Measurements from ENCODE around the gene GJA9. TPM values are rescaled to one million over a fixed set of nuclear protein-coding genes. Genes with fewer than 3 reads are reported as not detected.
"Not testable (repeated sequence)": the region's sequence is repeated elsewhere in the genome, so short reads cannot be mapped to it uniquely, and the experiment has no call there.

Gene GJA9
- polyA plus RNA-seq, 2 of the 4 experiments (the other 2 are of a cell fraction), result not detected

DNA sequence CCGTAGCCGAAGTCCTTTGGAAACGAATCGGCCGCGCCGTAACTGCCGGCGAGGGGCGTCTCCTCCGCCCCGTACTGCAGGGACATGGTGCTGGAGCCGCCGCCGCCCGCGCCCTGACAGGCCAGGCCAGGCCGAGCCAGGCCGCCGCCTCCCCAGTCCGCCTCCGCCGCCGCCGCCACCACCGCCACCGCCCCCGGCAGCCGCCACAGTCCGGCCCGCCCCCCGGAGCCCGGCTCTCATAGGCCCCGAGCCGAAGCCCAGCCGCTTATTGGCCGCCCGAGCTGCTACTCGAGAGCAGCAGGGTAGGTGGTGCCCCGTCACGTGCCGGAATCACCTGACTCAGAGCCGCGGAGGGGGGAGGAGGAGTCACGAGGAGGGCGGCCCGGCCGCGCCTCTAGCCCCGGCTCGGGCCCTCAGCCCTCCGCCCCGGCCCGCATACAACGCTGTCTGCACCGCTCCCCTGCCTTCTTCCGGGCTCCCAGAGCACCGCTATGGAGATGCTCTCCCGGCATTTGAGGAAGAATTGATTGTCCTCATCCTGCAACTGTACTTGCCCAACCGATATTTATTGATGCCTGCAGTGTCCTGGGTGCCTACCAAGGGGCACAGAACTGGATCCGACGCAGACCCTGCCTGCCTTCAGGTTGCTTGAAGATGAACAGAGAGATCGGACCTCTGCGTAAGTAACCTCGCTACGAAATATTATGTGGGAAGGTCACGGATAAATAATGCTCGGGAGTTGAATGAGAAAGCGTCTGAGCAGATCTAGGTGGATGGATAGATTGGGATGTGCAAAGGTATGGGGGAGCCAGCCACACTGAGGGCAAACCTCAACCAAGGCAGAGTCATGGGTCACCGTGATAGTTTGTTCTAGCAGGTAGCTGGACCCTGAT is 21.6 kb downstream of the GJA9 start, which contains the start of gene RRAGC (continued):
- TF ChIP-seq BCL3 (IDR thresholded peaks at IDR 0.05) (0 out of 3 replicates have a peak, but pooled peaks have one; percentile 43), HOXB5 (CRISPR knock-in tag; IDR thresholded peaks at IDR 0.05) (no peak)

- WGBS (ENCODE audit: missing lambda C conversion rate), result 11% methylated on average over 8 of the region's 51 CpGs
- peak overlapping the region; percentile 85 to 92 for H3K27ac ChIP-seq
- DNase-seq (ENCODE audit: low read depth in 1 of 2, low spot score in 1 of 2) (peak; percentile 15 to 18), ATAC-seq (peak; percentile 31 to 48), FAIRE-seq (no peak)
- H3K9me3 ChIP-seq, result no peaks in the 10 kb centered on the region
- ChIA-PET POLR2A (interaction anchor here (0.6 kb wide), 1 partner anchor 130 kb away, joined by 3 read pairs; no protein-coding TSS in a partner anchor), CTCF (interaction anchor here (0.9 kb wide), 1 partner anchor 815 kb away, joined by 3 read pairs; no protein-coding TSS in a partner anchor)
- TF ChIP-seq ZSCAN20 (CRISPR knock-in tag; IDR thresholded peaks at IDR 0.05) (no peak), RAD21 (conservative IDR thresholded peaks at IDR 0.05 in 1 of 2, IDR thresholded peaks at IDR 0.05 in 1 of 2) (no peak), SREBF2 (IDR thresholded peaks at IDR 0.05) (no peak), KDM1A (IDR thresholded peaks at IDR 0.05; ENCODE audit: low read depth) (no peak)
- H3K4me1 ChIP-seq, result peaks cover 11% of the 10 kb centered on the region
- peak overlapping the region; percentile 92 for H3K4me2 ChIP-seq
- H3K4me3 ChIP-seq, result peak overlapping the region; percentile 89
Measured at GRCh38 chr1:38858833-38859560, 22.4 kb downstream of the GJA9 start.

GRCh38 chr1:38852780-38853179 is 28.6 kb downstream of the GJA9 start:
- ChIA-PET POLR2A (no interaction called here), CTCF (interaction anchor here (0.7 kb wide), 1 partner anchor 953 kb away, joined by 3 read pairs; no protein-coding TSS in a partner anchor)
- no peak overlapping the region for H3K4me3 ChIP-seq
- no peaks in the 10 kb centered on the region; the same call in 2 of the 3 replicates for H3K4me1 ChIP-seq
- DNase-seq (ENCODE audit: low read depth in 1 of 2, low spot score in 1 of 2) (no peak), FAIRE-seq (no peak), ATAC-seq (no peak)
- TF ChIP-seq KDM1A (IDR thresholded peaks at IDR 0.05; ENCODE audit: low read depth) (no peak), ZFP36 (IDR thresholded peaks at IDR 0.05; ENCODE audit: borderline replicate concordance, partially characterized antibody) (no peak), MAFK (IDR thresholded peaks at IDR 0.05; ENCODE audit: partially characterized antibody) (no peak)
- no peak overlapping the region for H3K27ac ChIP-seq
- H3K9me3 ChIP-seq, result no peaks in the 10 kb centered on the region
- no peak overlapping the region for H3K4me2 ChIP-seq
- WGBS (ENCODE audit: missing lambda C conversion rate), result 89% methylated on average over 4 of the region's 4 CpGs

- no peak for FAIRE-seq
- TF ChIP-seq, protein P1, sequence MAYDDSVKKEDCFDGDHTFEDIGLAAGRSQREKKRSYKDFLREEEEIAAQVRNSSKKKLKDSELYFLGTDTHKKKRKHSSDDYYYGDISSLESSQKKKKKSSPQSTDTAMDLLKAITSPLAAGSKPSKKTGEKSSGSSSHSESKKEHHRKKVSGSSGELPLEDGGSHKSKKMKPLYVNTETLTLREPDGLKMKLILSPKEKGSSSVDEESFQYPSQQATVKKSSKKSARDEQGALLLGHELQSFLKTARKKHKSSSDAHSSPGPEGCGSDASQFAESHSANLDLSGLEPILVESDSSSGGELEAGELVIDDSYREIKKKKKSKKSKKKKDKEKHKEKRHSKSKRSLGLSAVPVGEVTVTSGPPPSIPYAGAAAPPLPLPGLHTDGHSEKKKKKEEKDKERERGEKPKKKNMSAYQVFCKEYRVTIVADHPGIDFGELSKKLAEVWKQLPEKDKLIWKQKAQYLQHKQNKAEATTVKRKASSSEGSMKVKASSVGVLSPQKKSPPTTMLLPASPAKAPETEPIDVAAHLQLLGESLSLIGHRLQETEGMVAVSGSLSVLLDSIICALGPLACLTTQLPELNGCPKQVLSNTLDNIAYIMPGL (CRISPR knock-in tag; IDR thresholded peaks at IDR 0.05; ENCODE audit: borderline replicate concordance), result no peak
- no peak for DNase-seq (ENCODE audit: low read depth in 1 of 2, low spot score in 1 of 2)
- CTCF ChIA-PET, result interaction anchor here (0.6 kb wide), 1 partner anchor 1316 kb away, joined by 3 read pairs; no protein-coding TSS in a partner anchor
- no peaks in the 10 kb centered on the region for H3K4me1 ChIP-seq
- H3K27ac ChIP-seq, result no peak overlapping the region
- ATAC-seq, result no peak
- 92% methylated on average over 1 of the region's 1 CpG for WGBS (ENCODE audit: missing lambda C conversion rate)
- no peaks in the 10 kb centered on the region for H3K9me3 ChIP-seq
- H3K4me2 ChIP-seq, result no peak overlapping the region
- POLR2A ChIA-PET, result no interaction called here
- H3K4me3 ChIP-seq, result no peak overlapping the region
Measured at GRCh38 chr1:38848071-38848470, 33.3 kb downstream of the GJA9 start.

GRCh38 chr1:38846210-38846609 is 35.2 kb downstream of the GJA9 start:
- 87% methylated on average over 3 of the region's 3 CpGs for WGBS (ENCODE audit: missing lambda C conversion rate)
- no peaks in the 10 kb centered on the region for H3K9me3 ChIP-seq
- no peak overlapping the region for H3K4me2 ChIP-seq
- ChIA-PET CTCF (interaction anchor here (1.7 to 2.0 kb wide), 2 partner anchors 11 kb away, joined by 4 to 7 read pairs; no protein-coding TSS in a partner anchor), POLR2A (no interaction called here)
- no peak for TF ChIP-seq RFX5 (IDR thresholded peaks at IDR 0.05)
- TF ChIP-seq MAZ (IDR thresholded peaks at IDR 0.05; ENCODE audit: borderline replicate concordance, low read depth, low read length), result no peak
- TF ChIP-seq GATA3 (IDR thresholded peaks at IDR 0.05; ENCODE audit: borderline replicate concordance), result no peak
- TF ChIP-seq, protein P2, sequence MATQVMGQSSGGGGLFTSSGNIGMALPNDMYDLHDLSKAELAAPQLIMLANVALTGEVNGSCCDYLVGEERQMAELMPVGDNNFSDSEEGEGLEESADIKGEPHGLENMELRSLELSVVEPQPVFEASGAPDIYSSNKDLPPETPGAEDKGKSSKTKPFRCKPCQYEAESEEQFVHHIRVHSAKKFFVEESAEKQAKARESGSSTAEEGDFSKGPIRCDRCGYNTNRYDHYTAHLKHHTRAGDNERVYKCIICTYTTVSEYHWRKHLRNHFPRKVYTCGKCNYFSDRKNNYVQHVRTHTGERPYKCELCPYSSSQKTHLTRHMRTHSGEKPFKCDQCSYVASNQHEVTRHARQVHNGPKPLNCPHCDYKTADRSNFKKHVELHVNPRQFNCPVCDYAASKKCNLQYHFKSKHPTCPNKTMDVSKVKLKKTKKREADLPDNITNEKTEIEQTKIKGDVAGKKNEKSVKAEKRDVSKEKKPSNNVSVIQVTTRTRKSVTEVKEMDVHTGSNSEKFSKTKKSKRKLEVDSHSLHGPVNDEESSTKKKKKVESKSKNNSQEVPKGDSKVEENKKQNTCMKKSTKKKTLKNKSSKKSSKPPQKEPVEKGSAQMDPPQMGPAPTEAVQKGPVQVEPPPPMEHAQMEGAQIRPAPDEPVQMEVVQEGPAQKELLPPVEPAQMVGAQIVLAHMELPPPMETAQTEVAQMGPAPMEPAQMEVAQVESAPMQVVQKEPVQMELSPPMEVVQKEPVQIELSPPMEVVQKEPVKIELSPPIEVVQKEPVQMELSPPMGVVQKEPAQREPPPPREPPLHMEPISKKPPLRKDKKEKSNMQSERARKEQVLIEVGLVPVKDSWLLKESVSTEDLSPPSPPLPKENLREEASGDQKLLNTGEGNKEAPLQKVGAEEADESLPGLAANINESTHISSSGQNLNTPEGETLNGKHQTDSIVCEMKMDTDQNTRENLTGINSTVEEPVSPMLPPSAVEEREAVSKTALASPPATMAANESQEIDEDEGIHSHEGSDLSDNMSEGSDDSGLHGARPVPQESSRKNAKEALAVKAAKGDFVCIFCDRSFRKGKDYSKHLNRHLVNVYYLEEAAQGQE (IDR thresholded peaks at IDR 0.05), result no peak
- no peak for FAIRE-seq
- DNase-seq (ENCODE audit: low read depth in 1 of 2, low spot score in 1 of 2), result no peak
- ATAC-seq, result no peak
- no peak overlapping the region for H3K27ac ChIP-seq
- no peaks in the 10 kb centered on the region for H3K4me1 ChIP-seq
- H3K4me3 ChIP-seq, result no peak overlapping the region

- DNase-seq (ENCODE audit: low read depth in 1 of 2, low spot score in 1 of 2); POLR2A ChIA-PET; H3K4me3 ChIP-seq; ATAC-seq; H3K9me3 ChIP-seq; H3K4me1 ChIP-seq; H3K27ac ChIP-seq; H3K4me2 ChIP-seq; FAIRE-seq: not testable (repeated sequence)
- CTCF ChIA-PET, result interaction anchor here (1.7 kb wide), 1 partner anchor 10 kb away, joined by 4 read pairs; no protein-coding TSS in a partner anchor
- 89% methylated on average over 3 of the region's 3 CpGs for WGBS (ENCODE audit: missing lambda C conversion rate)
Measured at GRCh38 chr1:38845088-38845487, 36.3 kb downstream of the GJA9 start.

Measured in A549 (cell line).